ENCODE data around the gene ATP6V1G1. TPM values are rescaled to one million over a fixed set of nuclear protein-coding genes. Genes with fewer than 3 reads are reported as not detected.
"Not testable (repeated sequence)": the region's sequence is repeated elsewhere in the genome, so short reads cannot be mapped to it uniquely, and the experiment has no call there.

The ATP6V1G1 gene
- total RNA-seq, 2 experiments from 2014 or later, result 95.8 to 96.7 TPM

DNA sequence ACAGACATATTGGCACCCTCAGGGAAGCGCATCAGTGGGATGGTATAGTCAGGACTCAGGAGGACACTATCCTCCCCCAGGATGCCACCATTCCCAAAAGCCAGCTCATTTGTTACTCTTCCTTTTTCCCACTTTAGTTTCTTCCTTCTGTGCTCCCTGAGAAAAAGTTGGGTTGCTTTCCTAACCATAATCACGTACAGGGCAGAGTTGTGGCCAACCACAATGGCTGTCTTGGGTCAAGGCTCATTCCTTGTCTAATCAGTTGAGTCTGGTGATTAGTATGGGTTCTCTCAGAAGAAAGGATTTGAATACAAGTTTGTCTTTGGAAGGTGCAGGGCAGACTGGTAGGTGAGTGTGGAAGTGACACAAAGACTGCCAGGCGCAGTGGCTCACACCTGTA is 26.6 kb upstream of the ATP6V1G1 start:
- H3K27ac Mint-ChIP-seq, result no peak overlapping the region
- POLR2A ChIA-PET, result no interaction called here
- no peak for ATAC-seq (ENCODE audit: low read depth)

DNA sequence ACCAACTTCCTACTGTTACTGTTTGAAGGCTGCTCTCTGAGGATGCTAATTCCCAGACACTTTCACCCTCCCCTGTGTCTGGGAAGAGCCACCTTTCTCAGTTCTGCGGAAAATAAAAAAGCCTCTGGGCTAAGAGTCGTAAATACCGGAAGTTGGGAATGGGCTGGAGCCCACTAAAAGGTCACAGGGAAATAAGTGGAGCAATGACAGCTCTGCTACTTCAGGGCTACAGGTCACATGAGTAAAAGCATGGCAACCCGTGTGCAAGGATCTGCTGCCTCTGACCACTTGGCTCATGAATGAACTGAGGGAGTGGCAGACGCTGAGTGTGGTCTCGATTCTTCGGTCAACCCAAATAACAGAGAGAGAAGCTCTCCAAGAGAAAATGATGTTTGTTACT is 25.8 kb upstream of the ATP6V1G1 start:
- no peak for ATAC-seq (ENCODE audit: low read depth)
- POLR2A ChIA-PET, result no interaction called here

More for the DNA sequence above, 26.6 kb upstream of the ATP6V1G1 start:
- Mint-ChIP-seq H3K36me3 (no peaks in the 10 kb centered on the region), H3K4me1 (peaks cover under 1% of the 10 kb centered on the region), H3K27me3 (peaks cover 9% of the 10 kb centered on the region), H3K9me3 (no peaks in the 10 kb centered on the region), H3K4me3 (no peak overlapping the region)
- no peak for DNase-seq

DNA sequence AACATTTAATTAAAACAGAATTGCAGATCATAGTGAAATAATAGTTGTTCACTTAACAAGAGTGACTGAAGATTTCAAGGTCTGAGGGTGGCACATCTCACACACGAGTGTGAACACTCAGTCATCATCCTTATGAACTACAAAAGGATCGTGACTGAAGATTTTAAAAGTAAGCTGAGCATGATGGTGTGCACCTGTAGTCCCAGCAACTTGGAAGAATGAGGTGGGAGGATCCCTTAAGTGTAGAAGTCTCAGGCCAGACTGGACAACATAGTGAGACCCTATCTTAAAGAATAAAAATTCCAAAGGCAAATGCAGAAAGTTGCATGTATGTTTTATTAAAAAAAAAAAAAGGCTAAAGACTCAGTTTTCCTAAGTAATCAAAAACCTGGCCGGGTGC is 22.4 kb upstream of the ATP6V1G1 start:
- no peaks in the 10 kb centered on the region for H3K36me3 Mint-ChIP-seq
- POLR2A ChIA-PET, result no interaction called here
- H3K27me3 Mint-ChIP-seq, result peaks cover 11% of the 10 kb centered on the region
- H3K9me3 Mint-ChIP-seq, result no peaks in the 10 kb centered on the region
- peaks cover 6% of the 10 kb centered on the region for H3K4me1 Mint-ChIP-seq
- H3K27ac Mint-ChIP-seq, result no peak overlapping the region
- DNase-seq (no peak), ATAC-seq (ENCODE audit: low read depth) (no peak)
- H3K4me3 Mint-ChIP-seq, result no peak overlapping the region

More for the DNA sequence above, 25.8 kb upstream of the ATP6V1G1 start:
- Mint-ChIP-seq H3K4me1 (peaks cover 6% of the 10 kb centered on the region), H3K27me3 (peaks cover 11% of the 10 kb centered on the region), H3K36me3 (no peaks in the 10 kb centered on the region), H3K9me3 (no peaks in the 10 kb centered on the region), H3K4me3 (no peak overlapping the region), H3K27ac (no peak overlapping the region)
- no peak for DNase-seq

DNA sequence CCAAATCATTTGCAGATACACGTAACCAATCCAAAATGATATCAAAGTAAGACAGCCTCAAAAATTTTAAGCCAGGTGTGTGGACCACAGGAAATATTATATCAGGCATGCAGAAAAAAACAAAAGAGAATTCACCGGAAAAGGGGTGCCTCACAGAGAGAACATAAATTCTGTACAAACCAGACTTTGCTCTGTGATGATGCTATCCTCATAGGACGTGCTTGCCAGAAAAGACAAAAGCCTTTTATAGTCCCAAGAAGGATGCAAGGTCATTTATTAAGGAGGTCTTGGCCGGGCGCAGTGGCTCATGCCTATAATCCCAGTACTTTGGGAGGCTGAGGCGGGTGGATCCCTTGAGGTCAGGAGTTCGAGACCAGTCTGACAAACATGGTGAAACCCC is 16.8 kb upstream of the ATP6V1G1 start:
- POLR2A ChIA-PET, result no interaction called here
- Mint-ChIP-seq H3K4me3 (no peak overlapping the region), H3K4me1 (peaks cover 6% of the 10 kb centered on the region), H3K27me3 (peaks cover 9% of the 10 kb centered on the region), H3K9me3 (no peaks in the 10 kb centered on the region), H3K36me3 (no peaks in the 10 kb centered on the region), H3K27ac (no peak overlapping the region)
- ATAC-seq (ENCODE audit: low read depth), result no peak
- DNase-seq, result no peak

DNA sequence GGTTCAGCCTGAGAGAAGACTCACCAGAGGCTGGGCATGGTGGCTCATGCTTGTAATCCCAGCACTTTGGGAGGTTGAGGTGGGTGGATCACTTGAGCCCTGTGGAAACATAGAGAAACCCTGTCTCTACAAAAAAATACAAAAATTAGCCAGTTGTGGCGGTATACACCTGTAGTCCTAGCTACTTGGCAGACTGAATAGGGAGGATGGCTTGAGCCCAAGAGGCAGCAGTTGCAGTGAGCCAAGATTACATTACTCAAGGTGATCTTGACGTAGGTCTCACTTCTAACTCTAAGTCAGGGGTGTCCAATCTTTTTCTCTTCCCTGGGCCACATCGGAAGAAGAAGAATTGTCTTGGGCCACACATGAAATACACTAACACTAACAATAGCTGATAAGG is 16.2 kb upstream of the ATP6V1G1 start:
- H3K9me3 Mint-ChIP-seq, result no peaks in the 10 kb centered on the region
- peaks cover 4% of the 10 kb centered on the region for H3K4me1 Mint-ChIP-seq
- no peak overlapping the region for H3K4me3 Mint-ChIP-seq
- H3K27ac Mint-ChIP-seq, result no peak overlapping the region
- POLR2A ChIA-PET, result no interaction called here
- no peaks in the 10 kb centered on the region for H3K36me3 Mint-ChIP-seq
- DNase-seq, result no peak
- H3K27me3 Mint-ChIP-seq, result peaks cover 7% of the 10 kb centered on the region
- no peak for ATAC-seq (ENCODE audit: low read depth)

DNA sequence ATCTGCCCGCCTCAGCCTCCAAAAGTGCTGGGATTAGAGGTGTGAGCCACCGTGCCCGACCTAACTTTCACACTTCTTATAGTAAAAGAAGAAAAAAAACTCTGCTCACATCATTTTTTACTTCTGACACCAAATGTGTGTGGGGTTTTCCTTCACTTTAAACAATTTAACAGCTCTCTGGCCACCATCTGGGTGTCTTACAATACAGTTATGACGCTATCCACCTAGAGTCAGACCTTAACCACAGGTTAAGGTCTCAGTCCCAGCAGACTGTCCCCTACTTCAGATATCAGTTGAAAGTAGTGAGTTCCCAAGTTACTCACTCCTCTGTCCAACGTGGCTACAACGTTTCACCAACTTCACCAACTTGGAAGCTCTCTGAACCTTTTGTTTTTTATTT is 15.4 kb upstream of the ATP6V1G1 start:
- Mint-ChIP-seq H3K4me1 (no peaks in the 10 kb centered on the region), H3K36me3 (no peaks in the 10 kb centered on the region), H3K9me3 (no peaks in the 10 kb centered on the region), H3K4me3 (no peak overlapping the region), H3K27ac (no peak overlapping the region), H3K27me3 (peaks cover 7% of the 10 kb centered on the region)
- no peak for ATAC-seq (ENCODE audit: low read depth)
- no peak for DNase-seq
- POLR2A ChIA-PET, result no interaction called here

DNA sequence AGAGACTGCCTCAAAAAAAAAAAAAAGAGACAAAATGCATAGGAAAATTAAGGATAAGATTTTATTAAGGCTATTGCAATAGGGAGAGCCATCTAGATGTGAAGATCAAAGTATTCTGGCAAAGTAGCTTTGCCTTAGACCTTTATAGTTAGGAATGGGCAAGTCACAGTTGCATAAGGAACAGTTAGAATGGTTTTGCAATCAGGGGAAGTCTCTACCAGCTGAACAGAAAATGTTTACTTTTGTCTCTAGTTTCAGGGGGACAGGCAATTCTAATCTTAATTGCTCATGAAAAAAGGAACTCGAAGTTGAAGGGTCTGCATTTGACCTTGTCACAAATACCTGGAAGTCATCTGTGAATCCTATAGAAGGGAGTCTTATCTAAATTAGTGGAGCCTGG is 13.1 kb upstream of the ATP6V1G1 start:
- Mint-ChIP-seq H3K27me3 (peaks cover 7% of the 10 kb centered on the region), H3K9me3 (no peaks in the 10 kb centered on the region), H3K4me1 (no peaks in the 10 kb centered on the region), H3K27ac (no peak overlapping the region), H3K4me3 (no peak overlapping the region), H3K36me3 (no peaks in the 10 kb centered on the region)
- POLR2A ChIA-PET, result no interaction called here
- DNase-seq (no peak), ATAC-seq (ENCODE audit: low read depth) (no peak)

DNA sequence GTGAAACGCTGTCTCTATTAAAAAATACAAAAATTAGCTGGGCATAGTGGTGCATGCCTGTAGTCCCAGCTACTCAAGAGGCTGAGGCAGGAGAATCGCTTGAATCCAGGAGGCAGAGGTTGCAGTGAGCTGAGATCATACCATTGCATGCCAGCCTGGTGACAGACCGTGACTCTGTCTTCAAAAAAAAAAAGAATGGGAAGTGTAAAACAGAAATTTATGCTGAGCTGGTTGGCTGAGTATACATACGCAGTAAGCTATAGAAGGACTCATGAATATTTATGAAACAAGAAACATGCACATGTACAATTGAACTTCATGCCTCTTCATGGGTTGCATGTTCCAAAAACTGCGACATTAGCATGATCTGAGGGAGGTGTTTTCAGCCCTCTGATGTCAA is 10.8 kb upstream of the ATP6V1G1 start:
- DNase-seq; H3K4me3 Mint-ChIP-seq; H3K9me3 Mint-ChIP-seq; H3K27me3 Mint-ChIP-seq; ATAC-seq (ENCODE audit: low read depth); H3K27ac Mint-ChIP-seq; H3K4me1 Mint-ChIP-seq; H3K36me3 Mint-ChIP-seq: not testable (repeated sequence)
- POLR2A ChIA-PET, result interaction anchor here (1.8 kb wide), 1 partner anchor 11 kb away, joined by 4 read pairs; the partner anchor contains the start of gene ATP6V1G1

DNA sequence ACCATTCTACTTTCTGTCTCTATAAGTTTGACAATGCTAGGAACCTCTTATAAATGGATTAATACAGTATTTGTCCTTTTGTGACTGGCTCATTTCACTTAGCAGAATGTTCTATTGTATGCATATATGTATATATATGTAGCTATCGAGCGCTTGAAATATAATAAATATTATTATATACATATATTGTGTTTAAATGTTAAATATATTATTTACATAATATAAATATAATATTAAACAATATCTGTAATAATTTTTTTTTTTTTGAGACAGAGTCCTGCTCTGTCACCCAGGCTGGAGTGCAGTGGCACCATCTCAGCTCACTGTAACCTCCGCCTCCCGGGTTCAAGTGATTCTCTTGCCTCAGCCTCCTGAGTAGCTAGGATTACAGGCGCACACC is 9.4 kb upstream of the ATP6V1G1 start:
- not testable (repeated sequence) for H3K9me3 Mint-ChIP-seq; H3K4me1 Mint-ChIP-seq; DNase-seq; H3K36me3 Mint-ChIP-seq; ATAC-seq (ENCODE audit: low read depth); H3K4me3 Mint-ChIP-seq; H3K27ac Mint-ChIP-seq; H3K27me3 Mint-ChIP-seq
- POLR2A ChIA-PET, result interaction anchor here (1.8 kb wide), 1 partner anchor 9 kb away, joined by 4 read pairs; the partner anchor contains the start of gene ATP6V1G1

DNA sequence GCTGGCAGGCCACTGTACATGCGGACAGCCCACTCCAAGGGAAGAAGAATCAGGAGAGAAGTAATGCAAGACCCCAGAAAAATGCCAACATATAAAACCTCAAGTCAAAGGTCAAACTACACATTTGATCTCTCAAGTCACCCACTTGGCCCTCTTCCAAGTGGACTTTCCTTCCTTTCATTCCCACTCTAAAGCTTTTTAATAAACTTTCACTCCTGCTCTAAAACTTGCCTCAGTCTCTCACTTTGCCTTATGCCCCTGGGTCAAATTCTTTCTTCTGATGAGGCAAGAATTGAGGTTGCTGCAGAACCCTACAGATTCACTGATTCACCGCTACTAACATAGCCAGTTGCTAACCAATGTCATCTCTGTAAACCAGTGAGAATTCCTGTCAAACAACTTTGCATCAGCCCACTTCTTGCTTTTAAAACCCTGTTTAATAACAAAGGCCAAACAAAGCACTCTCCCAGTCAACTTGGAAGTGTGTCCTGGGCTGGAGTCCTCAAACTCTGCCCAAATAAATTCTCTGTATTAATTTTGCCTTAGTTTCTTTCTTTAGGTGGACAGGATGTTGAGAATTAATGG is 6.9 kb upstream of the ATP6V1G1 start:
- no peaks in the 10 kb centered on the region for H3K9me3 Mint-ChIP-seq
- DNase-seq (no peak), ATAC-seq (ENCODE audit: low read depth) (no peak)
- no peak overlapping the region for H3K4me3 Mint-ChIP-seq
- no peak overlapping the region for H3K27ac Mint-ChIP-seq
- POLR2A ChIA-PET, result no interaction called here
- H3K4me1 Mint-ChIP-seq, result no peaks in the 10 kb centered on the region
- peaks cover 6% of the 10 kb centered on the region for H3K27me3 Mint-ChIP-seq
- H3K36me3 Mint-ChIP-seq, result no peaks in the 10 kb centered on the region

DNA sequence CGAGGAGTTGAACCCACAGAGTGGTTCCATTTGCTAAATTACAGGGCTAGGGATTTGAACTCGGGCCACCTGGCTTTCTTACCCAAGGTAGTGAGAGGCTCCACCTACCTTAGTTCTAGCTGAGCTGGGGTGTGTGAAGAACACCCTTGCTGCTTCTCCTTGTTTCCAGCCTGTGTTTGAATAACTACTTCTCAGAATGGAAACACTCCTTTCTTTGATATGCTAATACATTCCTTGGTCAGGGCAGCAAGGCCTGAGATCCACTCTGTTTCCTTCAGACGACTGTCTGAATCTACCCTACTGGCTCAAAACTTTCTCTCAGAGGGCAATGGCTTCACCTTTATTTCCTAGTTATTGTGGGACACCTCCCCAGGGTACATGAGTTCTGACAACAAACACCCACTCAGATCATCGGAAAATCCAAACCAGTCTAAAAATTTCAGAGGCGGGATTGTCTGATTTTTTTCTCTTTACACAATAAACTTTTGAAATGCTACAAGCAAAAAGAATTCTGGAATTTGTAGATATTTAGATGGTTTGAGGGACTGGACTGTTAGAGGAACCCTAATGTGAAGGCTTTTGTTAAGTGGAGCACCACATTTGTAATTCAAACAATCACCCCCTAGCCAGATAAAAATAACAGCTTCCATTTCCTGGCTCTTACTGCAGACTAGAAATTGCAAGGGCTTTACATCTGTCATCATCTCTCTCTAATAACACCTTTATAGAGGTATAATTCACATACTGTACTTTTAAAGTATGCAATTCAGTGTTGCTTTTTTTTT is 4.0 kb upstream of the ATP6V1G1 start:
- peaks cover 7% of the 10 kb centered on the region for H3K36me3 Mint-ChIP-seq
- H3K9me3 Mint-ChIP-seq, result no peaks in the 10 kb centered on the region
- DNase-seq (no peak), ATAC-seq (ENCODE audit: low read depth) (no peak)
- POLR2A ChIA-PET, result no interaction called here
- no peak overlapping the region for H3K4me3 Mint-ChIP-seq
- H3K4me1 Mint-ChIP-seq, result peaks cover 9% of the 10 kb centered on the region
- H3K27ac Mint-ChIP-seq, result no peak overlapping the region
- peaks cover 6% of the 10 kb centered on the region for H3K27me3 Mint-ChIP-seq

DNA sequence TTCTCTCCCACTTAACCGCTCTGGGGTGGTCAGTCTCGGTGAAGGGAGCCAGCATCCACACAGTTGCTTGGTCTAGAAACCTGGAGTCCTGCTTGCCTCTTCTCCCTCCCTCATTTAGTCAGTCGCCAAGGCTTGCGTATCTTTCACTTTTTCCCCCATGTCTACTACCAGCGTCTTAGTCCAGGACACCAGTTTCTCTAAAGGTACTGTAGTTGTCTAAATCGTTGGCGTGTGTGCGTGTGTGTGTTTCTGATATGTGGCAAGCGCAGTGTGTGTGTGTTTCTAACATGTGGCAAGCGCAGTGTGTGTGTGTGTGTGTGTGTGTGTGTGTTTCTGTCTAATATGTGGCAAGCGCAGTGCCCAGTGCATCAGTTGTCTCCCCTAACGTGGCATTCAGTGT is 641 bp downstream of the ATP6V1G1 start:
- Mint-ChIP-seq H3K9me3 (no peaks in the 10 kb centered on the region), H3K4me3 (peak overlapping the region; percentile 98), H3K4me1 (peaks cover 49% of the 10 kb centered on the region), H3K27me3 (no peaks in the 10 kb centered on the region), H3K36me3 (peaks cover 19% of the 10 kb centered on the region), H3K27ac (peak overlapping the region; percentile 96)
- POLR2A ChIA-PET, result interaction anchor here (0.8 to 2.8 kb wide), 17 partner anchors 11 to 418 kb away, joined by 3 to 49 read pairs (median 5); partner anchors contain the start of genes AKNA, TMEM268 and TNFSF8
- DNase-seq, result no peak
- no peak for ATAC-seq (ENCODE audit: low read depth)

DNA sequence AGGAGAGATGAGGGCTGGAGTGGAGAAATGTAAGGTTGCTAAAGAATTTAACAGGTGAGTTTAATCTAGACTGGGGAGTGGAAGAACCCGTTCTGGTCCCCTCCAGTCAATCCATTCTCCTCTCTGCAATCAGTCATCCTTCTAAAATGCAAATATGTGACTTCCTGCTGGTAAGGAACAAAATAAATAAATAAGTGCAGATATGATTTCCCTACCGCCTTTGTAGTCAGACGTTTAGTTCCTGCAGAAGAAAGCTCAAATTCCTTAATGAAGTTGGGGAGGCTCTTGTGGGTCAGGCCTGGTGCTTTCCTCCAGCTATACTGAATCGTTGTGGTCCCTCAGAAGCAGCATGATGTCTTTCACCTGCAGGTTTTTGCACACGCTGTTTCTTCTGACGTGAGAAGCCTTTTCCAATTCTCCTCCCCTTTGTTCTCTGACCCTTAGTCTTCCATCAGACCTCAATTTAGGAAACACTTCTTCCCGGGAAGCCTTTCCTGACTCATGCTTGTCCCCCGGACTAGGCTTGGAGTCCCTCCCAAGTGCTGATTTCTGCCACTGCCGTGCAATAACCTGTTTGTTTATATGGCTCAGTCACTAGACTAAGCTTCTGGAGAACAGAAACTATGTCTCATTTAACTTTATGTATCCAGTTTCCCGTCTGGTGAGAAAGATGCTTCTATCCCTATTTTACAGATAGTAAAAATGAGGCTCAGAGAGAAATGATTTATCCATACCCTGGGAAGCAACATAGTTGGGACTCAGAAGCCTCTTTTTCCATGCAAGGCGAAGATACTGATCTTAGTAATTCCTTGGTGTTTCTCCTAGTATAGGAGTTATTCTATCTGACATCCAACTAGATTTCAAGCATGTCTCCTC is 1.3 kb downstream of the ATP6V1G1 start:
- ATAC-seq (ENCODE audit: low read depth) (no peak), DNase-seq (no peak)
- POLR2A ChIA-PET, result interaction anchor here (0.7 to 2.8 kb wide), 7 partner anchors 22 to 340 kb away, joined by 3 to 49 read pairs (median 6); partner anchors contain the start of gene TMEM268
- Mint-ChIP-seq H3K36me3 (peaks cover 21% of the 10 kb centered on the region), H3K9me3 (no peaks in the 10 kb centered on the region), H3K4me1 (peaks cover 49% of the 10 kb centered on the region), H3K27me3 (no peaks in the 10 kb centered on the region), H3K4me3 (peak overlapping the region; percentile 98), H3K27ac (peak overlapping the region; percentile 96)
